ENCODE data around the gene GLCE. TPM values are rescaled to one million over a fixed set of nuclear protein-coding genes. Genes with fewer than 3 reads are reported as not detected.

Gene GLCE
- total RNA-seq, 2 experiments from 2014 or later = 5.3 to 6.1 TPM

DNA sequence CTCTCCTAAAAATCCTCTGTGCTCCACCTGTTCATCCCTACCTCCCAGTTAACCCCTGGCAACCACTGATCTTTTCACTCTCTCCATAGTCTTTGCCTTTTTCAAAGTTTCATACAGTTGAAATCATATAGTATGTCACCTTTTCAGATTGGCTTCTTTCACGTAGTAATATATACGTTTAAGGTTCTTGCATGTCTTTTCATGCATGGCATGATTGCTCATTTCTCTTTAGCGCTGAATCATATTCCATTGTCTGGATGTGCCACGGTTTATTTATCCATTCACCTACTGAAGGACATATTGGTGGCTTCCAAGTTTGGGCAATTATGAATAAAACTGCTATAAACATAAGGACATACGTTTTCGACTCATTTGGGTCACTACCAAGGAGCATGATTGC is 28.7 kb downstream of the GLCE start:
- ChIA-PET POLR2A (no interaction called here), CTCF (no interaction called here)

DNA sequence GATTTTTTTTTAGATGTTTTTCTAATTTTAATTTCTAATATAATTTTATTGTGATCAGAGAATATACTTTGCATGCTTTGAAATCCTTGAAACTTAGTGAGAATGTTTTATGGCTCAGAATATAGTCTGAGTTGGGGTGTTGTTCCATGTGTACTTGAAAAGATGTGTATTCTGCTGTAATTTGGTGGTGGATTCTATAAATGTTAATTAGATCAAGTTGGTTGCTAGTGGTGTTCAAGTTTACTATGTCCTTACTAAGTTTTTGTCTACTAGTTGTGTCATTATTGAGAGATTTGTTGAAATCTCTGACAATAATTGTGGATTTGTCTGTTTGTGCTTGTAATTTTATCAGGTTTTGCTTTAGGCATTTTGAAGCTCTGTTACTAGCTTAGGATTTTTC is 29.7 kb downstream of the GLCE start:
- ChIA-PET CTCF (no interaction called here), POLR2A (no interaction called here)

DNA sequence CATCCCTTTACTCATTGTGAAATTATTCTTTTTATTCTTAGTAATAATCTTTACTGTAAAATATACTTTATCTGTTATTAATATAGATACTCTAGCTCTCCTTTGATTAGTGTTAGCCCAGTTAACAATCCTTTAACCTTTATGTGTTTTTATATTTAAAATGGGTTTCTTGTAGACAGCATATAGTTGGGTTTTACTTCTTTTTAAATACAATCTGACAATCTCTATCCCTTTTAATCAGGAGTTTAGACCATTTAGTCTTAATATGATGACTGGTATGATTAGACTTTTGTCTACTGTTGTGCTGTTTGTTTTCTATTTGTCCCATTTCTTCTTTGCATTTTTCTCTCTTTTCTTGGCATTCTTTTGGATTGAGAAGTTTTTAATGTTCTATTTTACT is 30.1 kb downstream of the GLCE start:
- ChIA-PET CTCF (no interaction called here), POLR2A (no interaction called here)

DNA sequence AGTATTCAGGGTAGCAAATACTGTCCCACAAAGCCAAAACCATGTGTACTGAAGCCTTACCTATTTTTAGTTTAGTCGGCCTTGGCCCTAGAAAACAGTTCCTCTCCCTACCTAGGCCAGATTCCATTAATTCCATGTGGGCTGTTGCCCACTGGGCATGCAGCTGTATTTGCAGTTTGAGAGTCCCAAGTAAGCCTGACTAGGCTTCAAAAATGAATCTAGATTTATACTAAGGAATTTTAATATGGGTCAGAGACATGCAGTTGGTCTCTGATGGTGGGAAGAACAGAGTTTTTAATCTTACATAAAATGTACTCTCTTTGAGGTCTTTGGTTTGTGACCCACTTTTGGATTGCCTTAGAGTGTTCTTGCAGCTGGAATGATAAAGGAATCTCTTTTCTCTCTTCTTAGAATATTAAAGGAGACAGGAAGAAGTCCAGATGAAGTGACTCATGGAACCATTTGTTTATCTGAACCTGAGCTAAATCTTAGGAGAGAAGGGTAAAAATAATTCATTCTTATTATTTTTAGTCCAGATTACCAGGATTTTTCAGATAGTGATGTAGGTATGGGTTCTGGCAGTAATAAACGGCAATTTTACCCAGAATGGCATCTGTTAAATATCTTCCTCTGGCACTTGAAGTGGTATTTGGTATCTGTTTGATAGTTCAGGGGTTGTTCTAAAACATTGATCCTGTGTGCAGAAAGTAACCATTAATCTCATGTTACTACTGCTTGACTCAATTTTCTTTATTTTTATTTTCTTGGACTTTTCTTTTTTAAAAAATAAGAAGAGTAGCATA is 33.8 kb downstream of the GLCE start:
- ChIA-PET CTCF (no interaction called here), POLR2A (no interaction called here)

DNA sequence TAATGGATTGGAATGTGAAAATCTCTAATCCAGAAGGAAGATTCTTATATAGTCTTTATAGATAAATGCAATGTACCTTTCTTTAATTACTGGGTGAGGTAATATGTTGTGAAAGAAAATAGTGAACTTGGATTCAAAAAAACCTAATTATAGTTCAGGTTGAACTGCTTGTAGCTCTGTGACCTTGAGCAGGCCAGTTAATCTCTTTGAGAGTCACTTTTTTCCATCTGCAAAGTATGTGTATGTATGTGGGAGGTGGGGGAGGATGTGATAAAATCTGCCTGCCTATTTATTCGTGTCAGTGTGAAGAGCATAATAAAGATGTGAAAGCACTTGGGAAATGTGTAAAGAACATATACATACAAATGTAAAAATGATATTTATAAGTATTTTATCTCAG is 34.4 kb downstream of the GLCE start:
- CTCF ChIA-PET = no interaction called here
- POLR2A ChIA-PET = no interaction called here

DNA sequence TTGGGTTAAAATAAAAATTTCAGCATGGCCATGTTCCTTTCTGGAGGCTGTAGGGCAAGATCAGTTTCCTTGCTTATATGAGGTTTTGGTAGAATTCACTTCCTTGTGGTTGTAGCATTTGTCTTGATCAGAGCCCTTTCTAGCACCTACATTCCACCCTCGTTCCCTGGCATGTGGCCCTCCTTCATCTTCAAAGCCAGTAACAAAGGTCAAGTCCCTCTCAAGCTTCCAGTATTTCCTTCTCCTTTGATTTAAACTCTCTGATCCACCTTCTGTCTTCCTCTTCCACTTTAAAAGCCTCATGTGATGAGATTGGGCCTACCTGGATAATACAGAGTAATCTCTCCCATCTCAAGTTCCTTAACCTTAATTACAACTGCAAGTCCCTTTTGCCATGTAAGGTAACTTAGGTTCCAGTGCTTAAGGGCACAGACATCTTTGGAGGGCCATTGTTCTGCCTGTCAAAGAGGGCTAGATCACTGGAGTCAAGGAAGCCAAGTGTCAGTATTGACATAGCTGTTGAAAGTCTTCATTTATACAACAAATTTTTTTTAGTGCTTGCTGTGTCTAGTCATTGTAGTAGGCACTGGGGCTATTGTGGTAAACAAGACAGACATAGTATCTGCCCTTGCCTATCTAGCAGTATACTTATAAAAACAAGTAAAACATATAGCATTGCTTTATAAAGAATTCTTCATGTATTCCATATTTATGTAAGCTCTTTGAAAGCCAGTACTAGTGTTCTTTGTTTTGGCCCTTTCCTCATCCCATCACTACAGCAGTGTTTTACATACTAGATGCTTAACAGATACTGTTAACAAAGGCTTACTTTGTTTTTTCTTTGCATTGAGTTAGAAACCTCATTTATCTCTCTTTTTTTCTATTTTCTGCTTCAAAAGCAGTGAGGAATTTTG is 40.7 kb downstream of the GLCE start:
- CTCF ChIA-PET = no interaction called here
- POLR2A ChIA-PET = no interaction called here

DNA sequence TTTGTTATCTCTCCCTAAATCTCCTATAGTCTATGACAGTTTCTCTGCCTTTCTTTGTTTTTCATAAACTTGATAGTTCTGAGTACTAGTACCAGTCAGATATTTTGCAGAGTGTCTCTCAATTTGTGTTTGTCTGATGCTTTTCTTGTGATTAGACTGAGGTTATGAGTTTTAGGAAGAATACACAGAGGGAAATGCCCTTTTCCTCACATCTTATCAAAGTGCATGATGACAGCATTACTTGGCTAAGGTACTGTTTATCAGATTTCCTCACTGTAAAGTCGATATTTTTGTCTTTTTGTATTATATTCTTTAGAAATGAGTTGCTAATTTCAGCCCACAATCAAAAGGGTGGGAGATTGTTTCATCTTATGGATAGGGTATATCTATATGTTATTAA is 45.6 kb downstream of the GLCE start:
- ChIA-PET POLR2A (no interaction called here), CTCF (no interaction called here)

DNA sequence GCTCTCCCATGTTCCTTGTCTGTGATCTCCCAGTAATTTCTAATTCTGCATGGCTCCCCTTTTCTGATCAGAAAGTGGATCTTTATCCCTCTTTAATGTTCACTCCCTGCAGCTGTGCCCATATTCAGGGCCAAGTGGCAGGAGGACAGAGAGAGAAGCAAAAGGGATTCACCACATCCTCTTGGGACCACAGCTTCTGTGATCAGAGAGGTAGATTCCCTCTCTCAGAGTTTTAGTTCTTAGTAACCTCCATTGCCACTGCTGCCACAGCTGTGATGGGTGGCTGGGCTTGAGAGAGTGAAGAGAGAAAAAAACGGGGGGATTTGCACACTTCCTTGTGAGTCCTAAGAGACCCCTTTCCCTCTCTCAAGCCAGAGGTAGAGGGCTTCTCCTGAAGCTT is 49.2 kb downstream of the GLCE start:
- ChIA-PET POLR2A (no interaction called here), CTCF (interaction anchor here (1.3 kb wide), 1 partner anchor 185 kb away, joined by 5 read pairs; no protein-coding TSS in a partner anchor)

DNA sequence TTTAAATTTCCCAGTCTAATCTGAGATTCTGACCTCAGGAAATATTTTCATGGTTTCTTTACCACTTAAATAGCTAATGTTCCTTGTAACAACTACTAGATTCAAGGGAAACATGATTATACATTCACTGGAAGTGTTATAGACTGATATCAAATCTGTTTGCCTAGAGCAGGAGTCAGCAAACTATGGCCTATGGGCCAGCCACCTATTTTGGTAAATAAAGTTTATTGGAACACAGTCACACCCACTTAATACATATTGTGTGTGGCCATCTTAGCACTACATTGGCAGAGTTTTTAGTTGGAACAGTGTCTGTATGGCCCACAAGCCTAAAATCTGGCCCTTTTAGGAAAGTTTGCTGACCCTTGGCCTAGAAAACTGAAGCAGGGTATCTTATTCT is 50.1 kb downstream of the GLCE start:
- POLR2A ChIA-PET = no interaction called here
- CTCF ChIA-PET = no interaction called here

DNA sequence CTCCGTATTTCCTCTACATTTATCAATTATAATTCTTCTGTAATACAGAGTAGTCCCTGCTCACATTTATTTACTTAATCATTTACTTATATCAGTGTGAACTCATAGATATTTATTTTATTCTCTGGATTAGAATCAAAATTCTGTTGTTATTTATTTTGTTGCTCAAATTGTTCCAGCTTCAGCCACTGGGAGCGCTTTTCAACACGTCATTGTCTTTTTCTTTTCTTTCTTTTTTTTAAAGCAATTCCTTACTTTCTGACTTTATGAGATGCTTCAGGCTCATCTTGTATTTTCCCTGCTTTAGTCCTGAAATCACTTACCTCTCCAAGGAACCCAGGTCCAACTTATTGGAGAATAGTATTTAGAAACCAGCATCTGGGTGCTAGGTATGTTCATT is 53.4 kb downstream of the GLCE start:
- ChIA-PET POLR2A (no interaction called here), CTCF (no interaction called here)

DNA sequence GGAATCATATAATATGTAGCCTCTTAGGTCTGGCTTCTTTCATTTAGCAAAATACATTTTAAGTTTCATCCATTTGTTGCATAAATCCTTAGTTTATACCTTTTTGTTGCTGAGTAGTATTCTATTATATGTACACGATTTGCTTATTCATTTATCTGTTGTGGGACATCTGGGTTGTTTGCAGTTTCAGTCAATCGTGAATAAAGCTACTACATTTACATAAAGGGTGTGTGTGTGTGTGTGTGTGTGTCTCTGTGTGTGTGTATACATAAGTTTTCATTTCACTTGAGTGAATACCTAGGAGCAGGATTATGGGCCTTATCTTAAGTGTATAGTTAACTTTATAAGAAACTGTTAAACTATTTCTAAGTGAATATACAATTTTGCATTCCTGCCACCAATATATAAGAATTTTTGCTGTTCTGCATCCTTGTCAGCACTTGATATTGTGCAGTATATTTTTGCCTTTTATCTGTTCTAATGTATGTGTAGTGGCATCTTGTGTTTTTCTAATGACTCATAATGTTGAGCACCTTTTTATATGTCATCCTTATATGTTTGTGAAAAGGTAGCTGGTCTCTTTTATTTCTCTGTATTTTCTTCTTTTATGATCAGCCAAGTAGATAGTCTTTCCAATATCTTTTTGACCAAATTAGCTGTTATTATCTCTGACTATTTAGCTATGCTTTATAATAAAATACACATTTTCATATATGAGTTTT is 55.0 kb downstream of the GLCE start:
- ChIA-PET CTCF (no interaction called here), POLR2A (no interaction called here)

DNA sequence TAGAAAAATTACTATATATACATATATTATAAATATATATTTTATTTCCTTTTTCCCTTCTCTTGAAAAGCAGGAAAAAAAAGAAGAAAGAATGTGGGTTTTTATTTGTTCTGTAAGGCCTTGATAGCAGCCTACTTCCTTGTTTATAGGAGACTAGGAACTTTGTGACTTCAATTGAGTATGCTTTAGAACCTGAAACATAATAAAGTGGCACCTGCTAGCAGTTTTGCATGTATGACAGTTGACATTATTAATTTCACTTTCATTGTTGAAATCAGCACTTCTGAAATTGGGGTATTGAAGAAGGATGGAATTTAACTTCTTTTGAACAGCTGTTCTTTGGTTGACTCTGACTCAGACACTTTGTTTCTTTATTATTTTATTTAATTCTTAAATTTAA is 56.9 kb downstream of the GLCE start:
- ChIA-PET POLR2A (no interaction called here), CTCF (interaction anchor here (0.7 kb wide), 1 partner anchor 11 kb away, joined by 3 read pairs; no protein-coding TSS in a partner anchor)

DNA sequence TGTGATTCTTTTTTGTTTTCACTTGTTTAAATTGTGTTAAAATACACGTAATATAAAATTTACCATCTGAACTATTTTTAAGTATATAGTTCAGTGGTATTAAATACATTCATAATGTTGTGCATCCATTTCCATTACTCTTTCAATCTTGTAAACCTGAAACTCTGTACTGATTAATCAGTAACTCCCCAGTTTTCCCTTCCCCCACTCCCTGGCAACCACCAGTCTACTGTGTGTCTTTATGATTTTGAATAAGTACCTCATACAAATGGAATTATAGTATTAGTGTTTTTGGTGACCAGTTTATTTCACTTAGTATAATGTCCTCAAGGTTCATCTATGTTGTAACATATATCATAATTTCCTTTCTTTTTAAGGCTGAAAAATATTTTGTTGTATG is 59.3 kb downstream of the GLCE start:
- POLR2A ChIA-PET = no interaction called here
- CTCF ChIA-PET = no interaction called here

DNA sequence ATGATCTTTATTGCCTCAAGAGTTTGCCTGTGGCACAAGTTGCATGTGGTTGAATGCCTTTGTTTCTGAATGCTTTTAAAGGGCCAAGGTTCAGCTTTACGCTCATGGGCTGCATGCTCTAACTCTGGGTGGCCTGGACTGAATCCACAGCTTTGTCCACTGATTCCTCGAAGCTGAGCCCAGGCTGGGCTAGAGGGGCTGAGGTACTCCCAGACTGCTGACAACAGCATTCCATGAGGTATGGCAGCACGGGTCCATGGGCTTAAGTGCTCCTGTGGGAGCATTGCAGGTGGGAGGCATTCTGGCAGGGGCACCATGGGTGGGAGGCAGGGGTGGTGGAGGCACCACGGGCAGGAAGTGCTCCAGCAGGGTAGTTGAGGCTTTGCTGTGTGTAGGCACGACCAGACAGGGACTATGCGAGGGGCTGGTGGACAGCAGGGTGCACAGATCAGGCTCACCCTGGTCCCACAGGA is 61.6 kb downstream of the GLCE start:
- ChIA-PET POLR2A (no interaction called here), CTCF (no interaction called here)

DNA sequence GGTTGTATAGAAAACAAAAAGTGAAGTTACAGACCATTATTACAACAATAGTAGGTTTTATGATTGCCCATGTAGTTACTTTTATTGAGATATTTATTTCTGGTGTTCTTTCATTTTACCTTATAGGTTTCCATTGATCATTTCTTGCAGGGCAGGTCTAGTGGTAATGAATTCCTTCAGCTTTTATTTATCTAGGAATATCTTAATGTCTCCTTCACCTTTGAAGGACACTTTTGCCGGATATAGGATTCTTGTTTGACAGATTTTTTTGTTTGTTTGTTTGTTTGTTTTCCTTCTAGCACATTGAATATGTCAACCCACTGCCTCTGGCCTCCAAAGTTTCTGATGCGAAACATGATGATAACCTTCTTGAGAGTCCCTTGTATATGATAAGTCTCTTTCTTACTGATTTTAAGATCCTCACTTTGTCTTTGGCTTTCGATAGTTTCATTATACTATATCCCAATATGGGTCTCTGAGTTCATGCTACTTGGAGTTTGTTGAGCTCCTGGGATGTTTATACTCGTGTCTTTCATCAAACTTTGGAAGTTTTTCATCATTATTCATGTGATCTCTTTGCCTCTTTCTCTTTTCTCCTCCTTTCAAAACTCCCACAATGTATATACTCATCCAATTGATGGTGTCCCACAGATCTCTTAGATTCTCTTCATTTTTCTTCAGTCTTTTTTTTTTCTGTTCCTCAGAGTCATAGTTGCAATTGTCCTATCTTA is 62.8 kb downstream of the GLCE start:
- CTCF ChIA-PET = no interaction called here
- POLR2A ChIA-PET = no interaction called here

DNA sequence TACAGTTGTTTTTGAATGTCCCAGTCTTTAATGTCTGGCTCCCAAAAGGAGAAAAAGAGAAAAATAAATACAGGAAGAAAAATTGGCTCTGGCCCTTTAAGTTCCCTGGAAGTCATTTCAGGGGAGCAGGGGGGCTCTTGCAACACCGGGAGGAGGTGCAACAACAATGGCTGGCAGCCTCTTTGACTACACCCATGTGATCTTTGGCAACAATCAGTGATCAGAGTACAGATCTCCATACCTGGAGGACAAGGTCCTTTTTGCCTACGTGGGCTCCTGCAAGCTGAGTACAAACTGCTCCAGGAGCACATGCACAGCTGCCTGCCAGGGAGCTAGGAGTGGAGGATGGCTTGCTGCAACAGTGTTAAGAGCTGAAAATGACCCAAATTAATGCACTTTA is 63.9 kb downstream of the GLCE start:
- ChIA-PET POLR2A (no interaction called here), CTCF (no interaction called here)

DNA sequence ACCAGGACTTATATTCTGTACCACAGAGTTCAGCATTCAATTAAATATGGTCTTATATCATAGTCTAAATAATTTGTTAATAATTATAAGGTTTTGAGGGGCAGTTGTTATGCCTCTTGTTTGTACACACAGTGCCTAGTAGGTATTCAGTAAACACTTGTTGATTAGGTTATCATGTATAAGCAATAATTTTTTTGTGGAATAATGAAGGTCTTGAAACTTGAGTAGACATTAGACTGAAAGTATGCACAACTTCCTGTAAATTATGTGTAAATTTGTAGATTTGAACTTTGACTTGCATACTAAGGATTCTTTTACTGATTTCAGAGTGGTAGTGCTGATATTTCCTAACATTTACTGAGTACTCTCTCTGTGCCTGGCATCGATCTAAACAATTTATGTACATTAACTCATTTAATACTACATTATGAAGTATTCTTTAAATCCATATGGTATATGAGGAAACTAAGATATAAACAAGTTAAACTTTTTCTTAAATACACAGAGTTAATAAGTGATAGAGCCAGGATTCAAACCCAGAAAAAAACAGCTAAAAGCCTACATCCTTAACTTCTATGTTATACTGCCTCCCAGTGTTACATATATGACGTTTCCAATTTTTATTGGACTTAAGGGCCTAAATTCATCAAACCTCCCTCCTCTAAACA is 65.1 kb downstream of the GLCE start:
- ChIA-PET POLR2A (no interaction called here), CTCF (interaction anchor here (0.6 kb wide), 1 partner anchor 1498 kb away, joined by 3 read pairs; no protein-coding TSS in a partner anchor)

DNA sequence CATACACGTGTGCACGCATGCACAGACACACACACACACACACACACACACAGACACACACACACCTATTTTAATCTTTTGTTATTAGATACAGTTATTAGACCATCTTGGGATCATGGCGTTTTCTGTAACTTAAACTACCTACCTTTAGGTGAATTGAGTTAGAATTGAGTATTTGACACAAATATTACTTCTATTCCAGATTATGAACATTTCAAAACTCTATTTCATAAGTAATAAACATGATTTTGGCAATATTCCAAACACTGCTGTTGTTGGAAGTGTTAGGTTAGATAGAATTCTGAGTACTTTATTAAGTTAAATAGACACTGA is 65.6 kb downstream of the GLCE start:
- CTCF ChIA-PET = interaction anchor here (0.6 kb wide), 1 partner anchor 1075 kb away, joined by 4 read pairs; no protein-coding TSS in a partner anchor
- POLR2A ChIA-PET = no interaction called here

DNA sequence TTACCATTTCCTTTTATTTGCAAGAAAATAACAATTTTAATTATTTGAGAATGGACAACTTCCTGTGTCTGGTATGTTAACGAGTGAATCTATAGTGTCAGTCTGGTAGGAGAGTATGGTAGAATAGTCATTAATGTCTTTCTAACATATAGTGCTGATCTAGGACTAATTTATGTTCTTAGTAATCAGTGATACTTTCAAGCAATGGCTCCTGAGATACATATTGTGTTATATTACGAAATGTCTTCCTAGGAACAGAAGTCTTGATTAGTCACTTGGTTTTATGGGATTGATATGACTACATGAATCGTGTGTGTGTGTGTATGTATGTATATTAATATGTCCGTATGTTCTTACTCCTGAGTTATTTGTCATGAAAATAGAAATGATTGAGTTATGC is 71.7 kb downstream of the GLCE start:
- ChIA-PET POLR2A (no interaction called here), CTCF (no interaction called here)

DNA sequence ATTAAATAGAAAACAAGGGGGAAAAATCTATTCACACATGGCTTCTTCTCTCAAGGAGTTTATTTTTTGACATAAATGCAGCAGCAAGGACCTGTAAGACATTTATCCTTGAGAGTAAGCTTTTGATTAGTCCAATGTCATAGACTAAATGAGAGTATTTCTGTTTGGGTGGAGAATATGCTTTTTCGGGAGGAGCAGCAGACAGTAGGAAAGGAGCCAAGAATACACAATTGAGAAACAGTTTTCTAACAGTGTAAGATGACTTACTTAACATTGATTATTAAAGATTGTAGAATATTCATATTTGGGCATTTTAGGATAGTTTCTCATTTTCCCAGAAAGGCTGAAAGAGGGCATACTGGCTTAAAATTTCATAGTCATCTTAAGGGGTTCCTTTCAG is 72.3 kb downstream of the GLCE start:
- ChIA-PET POLR2A (no interaction called here), CTCF (no interaction called here)
